H9 (cell line): ENCODE measurements around the gene SLC9A6. TPM values are rescaled to one million over a fixed set of nuclear protein-coding genes. Genes with fewer than 3 reads are reported as not detected.

Source experiments
- DNase-seq: peaks from one replicate; pipeline ENCODE4 v3.0.0-alpha.2; 2017
- H2AFZ ChIP-seq: one replicate; pipeline ENCODE4 v1.6.1; 2013; ENCODE audit warnings: mild to moderate bottlenecking, low read length, control low read depth, moderate library complexity
- H2AK5ac ChIP-seq: 2 replicates; pipeline ENCODE4 v1.6.1; 2013; ENCODE audit warnings: low read length, control low read depth, mixed read lengths; ENCODE audit not compliant: insufficient read length
- H2BK120ac ChIP-seq: one replicate; pipeline ENCODE4 v1.6.1; 2013; ENCODE audit warnings: low read depth, mild to moderate bottlenecking, low read length, control low read depth, inconsistent platforms; ENCODE audit not compliant: poor library complexity, severe bottlenecking
- H2BK12ac ChIP-seq: 2 replicates; pipeline ENCODE4 v1.6.1; 2013; ENCODE audit warnings: low read length, control low read depth, mixed read lengths, low read depth; ENCODE audit not compliant: insufficient read length
- H2BK15ac ChIP-seq: 2 replicates; pipeline ENCODE4 v1.6.1; 2013; ENCODE audit warnings: low read depth, low read length, control low read depth
- H2BK20ac ChIP-seq: one replicate; pipeline ENCODE4 v1.6.1; 2013; ENCODE audit warnings: low read depth, mild to moderate bottlenecking, low read length, control low read depth, inconsistent platforms; ENCODE audit not compliant: poor library complexity, severe bottlenecking
- H2BK5ac ChIP-seq: 2 replicates; pipeline ENCODE4 v1.6.1; 2013; ENCODE audit warnings: low read length, control low read depth, mixed read lengths; ENCODE audit not compliant: insufficient read length
- H3K14ac ChIP-seq: 2 replicates; pipeline ENCODE4 v1.6.1; 2013; ENCODE audit warnings: low read length, control low read depth; ENCODE audit not compliant: insufficient read depth
- H3K18ac ChIP-seq: 2 replicates; pipeline ENCODE4 v1.6.1; 2013; ENCODE audit warnings: low read depth, mild to moderate bottlenecking, mixed read lengths, low read length, control low read depth; ENCODE audit not compliant: insufficient read length
- H3K23ac ChIP-seq: 2 replicates; pipeline ENCODE4 v1.6.1; 2013; ENCODE audit warnings: low read length, control low read depth, mixed read lengths, low read depth; ENCODE audit not compliant: insufficient read length
- H3K23me2 ChIP-seq: 2 replicates; pipeline ENCODE4 v1.6.1; 2013; ENCODE audit warnings: low read depth, mild to moderate bottlenecking, mixed read lengths, low read length, control low read depth; ENCODE audit not compliant: insufficient read length, poor library complexity, severe bottlenecking
- H3K27ac ChIP-seq: 2 replicates; pipeline ENCODE4 v1.5.1; 2013; ENCODE audit warnings: low read length, control low read depth, mixed read lengths, low read depth; ENCODE audit not compliant: insufficient read length
- H3K27me3 ChIP-seq: 2 replicates; pipeline ENCODE4 v1.6.1; 2013; ENCODE audit warnings: low read length, control low read depth, inconsistent platforms; ENCODE audit not compliant: insufficient read depth
- H3K4ac ChIP-seq: 2 replicates; pipeline ENCODE4 v1.6.1; 2013; ENCODE audit warnings: low read depth, mild to moderate bottlenecking, control low read depth, inconsistent platforms, low read length, moderate library complexity
- H3K4me1 ChIP-seq: 2 replicates; pipeline ENCODE4 v1.6.1; 2013; ENCODE audit warnings: low read length, control low read depth, inconsistent platforms; ENCODE audit not compliant: insufficient read depth
- H3K4me2 ChIP-seq: 2 replicates; pipeline ENCODE4 v1.6.1; 2013; ENCODE audit warnings: low read length, control low read depth, mixed read lengths; ENCODE audit not compliant: insufficient read length, insufficient read depth
- H3K56ac ChIP-seq: 2 replicates; pipeline ENCODE4 v1.6.1; 2013; ENCODE audit warnings: low read depth, mild to moderate bottlenecking, mixed read lengths, low read length, control low read depth; ENCODE audit not compliant: insufficient read length
- H3K79me1 ChIP-seq: 2 replicates; pipeline ENCODE4 v1.6.1; 2013; ENCODE audit warnings: low read depth, mild to moderate bottlenecking, moderate library complexity, low read length, control low read depth, inconsistent platforms; ENCODE audit not compliant: insufficient read depth, poor library complexity, severe bottlenecking
- H3K79me2 ChIP-seq: 2 replicates; pipeline ENCODE4 v1.6.1; 2013; ENCODE audit warnings: low read length, control low read depth, inconsistent platforms; ENCODE audit not compliant: insufficient read depth
- H3K9ac ChIP-seq: 2 replicates; pipeline ENCODE4 v1.6.1; 2013; ENCODE audit warnings: low read length, control low read depth, mixed read lengths; ENCODE audit not compliant: insufficient read length; ENCODE audit errors: extremely low read depth
- H3K9me3 ChIP-seq: one replicate; pipeline ENCODE4 v1.6.1; 2013; ENCODE audit warnings: low read depth, low read length, inconsistent platforms; ENCODE audit not compliant: control insufficient read depth
- H3T11ph ChIP-seq: one replicate; pipeline ENCODE4 v1.6.1; 2013; ENCODE audit warnings: mild to moderate bottlenecking, low read length, control low read depth, inconsistent platforms
- H4K20me1 ChIP-seq: one replicate; pipeline ENCODE4 v1.6.1; 2013; ENCODE audit not compliant: control insufficient read depth, insufficient read length, insufficient read depth
- H4K5ac ChIP-seq: 2 replicates; pipeline ENCODE4 v1.6.1; 2013; ENCODE audit warnings: low read depth, mild to moderate bottlenecking, mixed read lengths, low read length, control low read depth; ENCODE audit not compliant: insufficient read length
- H4K8ac ChIP-seq: replicated peaks from 2 replicates; pipeline ENCODE4 v1.6.1; 2013; ENCODE audit warnings: low read length, control low read depth, mixed read lengths, low read depth; ENCODE audit not compliant: insufficient read length
- H4K91ac ChIP-seq: 2 replicates; pipeline ENCODE4 v1.6.1; 2013; ENCODE audit warnings: low read depth, mild to moderate bottlenecking, moderate library complexity, mixed read lengths, low read length, control low read depth; ENCODE audit not compliant: insufficient read length
- H3K27ac Mint-ChIP-seq, 3 experiments: 2 replicates in 2 of 3; 3 replicates in 1 of 3; pipeline ENCODE4 v1.8.0; 2020 to 2021; ENCODE audit warnings: mixed read lengths in 3 of 3, mild to moderate bottlenecking in 1 of 3, moderate library complexity in 1 of 3
- H3K27me3 Mint-ChIP-seq: 2 replicates; pipeline ENCODE4 v1.8.0; 2021; ENCODE audit warnings: low read depth, mild to moderate bottlenecking, moderate library complexity, mixed read lengths
- H3K36me3 Mint-ChIP-seq, 3 experiments: 2 replicates in 2 of 3; 3 replicates in 1 of 3; pipeline ENCODE4 v1.8.0; 2020 to 2021; ENCODE audit warnings: low read depth in 3 of 3, mixed read lengths in 3 of 3; ENCODE audit not compliant: insufficient read depth in 1 of 3
- H3K4me1 Mint-ChIP-seq, 2 experiments: 2 replicates each; pipeline ENCODE4 v1.8.0; 2020; ENCODE audit warnings: mixed read lengths in 2 of 2
- H3K4me3 Mint-ChIP-seq, 2 experiments: 2 replicates in 1 of 2; 3 replicates in 1 of 2; pipeline ENCODE4 v1.8.0; 2020 to 2021; ENCODE audit warnings: mild to moderate bottlenecking in 2 of 2, mixed read lengths in 2 of 2, moderate library complexity in 1 of 2
- H3K9me3 Mint-ChIP-seq, 2 experiments: 2 replicates in 1 of 2; 3 replicates in 1 of 2; pipeline ENCODE4 v1.8.0; 2020; ENCODE audit warnings: mild to moderate bottlenecking in 2 of 2, mixed read lengths in 2 of 2, moderate library complexity in 1 of 2
- WGBS: extraction: QIAGEN DNeasy Blood & Tissue Kit; methylation state at CpG from one replicate; pipeline ENCODE4 v1.1.7; 2013; ENCODE audit warnings: missing lambda C conversion rate, low lambda C conversion rate, mixed read lengths; ENCODE audit not compliant: insufficient read length; ENCODE audit errors: extremely low coverage; 5-methylcytosine and 5-hydroxymethylcytosine counted together
- total RNA-seq: library from RNA; stranded (reverse); gene quantifications from 2 replicates; pipeline ENCODE4 v1.2.1, GENCODE V29; 2021
- TF ChIP-seq, protein P1 (sequence below): fragments of 200-600 bp; sonication (generic); conservative IDR thresholded peaks from 3 replicates; pipeline ENCODE4 v1.8.0; 2021; ENCODE audit warnings: antibody characterized with exemption, mild to moderate bottlenecking

The SLC9A6 gene
- total RNA-seq, 1 experiment from 2014 or later: 12.3 TPM

DNA sequence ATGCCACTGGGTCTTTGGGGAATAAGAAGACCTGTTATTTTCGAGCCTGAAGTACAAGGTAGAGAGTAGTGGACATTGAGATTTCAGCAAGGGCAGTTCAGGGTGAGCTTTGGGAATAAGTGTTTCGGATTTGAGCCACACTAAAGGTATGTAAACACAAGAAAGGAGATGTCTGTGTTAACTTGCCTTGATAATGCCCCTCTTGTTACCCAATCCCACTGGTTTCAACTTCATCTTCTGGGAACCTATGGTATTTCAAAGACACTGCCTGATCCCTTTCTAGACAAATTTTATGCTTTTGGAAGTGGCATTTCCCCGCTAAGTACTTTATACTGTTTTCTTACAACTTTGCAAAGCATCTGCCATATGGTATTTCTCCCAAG, 79.4 kb downstream of the SLC9A6 start:
- Mint-ChIP-seq H3K36me3 (peaks cover 0 to 2% (median 0%) of the 10 kb centered on the region in 3 experiments; a peak in 3 of 7 replicates), H3K27me3 (peaks cover 6% of the 10 kb centered on the region; the same call in 1 of the 2 replicates), H3K4me1 (no peaks in the 10 kb centered on the region), H3K9me3 (peaks cover 60 to 71% of the 10 kb centered on the region in 2 experiments), H3K4me3 (no peak overlapping the region), H3K27ac (no peak overlapping the region)
- WGBS: no CpG with 5 or more reads among the region's 3 CpGs
- Histone ChIP-seq H4K8ac (no peak overlapping the region), H2BK15ac (no peak overlapping the region), H3K9ac (no peak overlapping the region), H2BK5ac (no peak overlapping the region), H2BK120ac (no peak overlapping the region), H4K20me1 (no peaks in the 10 kb centered on the region), H3K27ac (no peak overlapping the region), H3K23ac (no peak overlapping the region), H3K79me2 (no peaks in the 10 kb centered on the region), H4K5ac (no peak overlapping the region), H2BK20ac (no peak overlapping the region), H3K4ac (no peak overlapping the region), H3K18ac (no peak overlapping the region), H3K27me3 (no peaks in the 10 kb centered on the region), H2BK12ac (no peak overlapping the region), H3K4me2 (no peak overlapping the region), H3K23me2 (no peaks in the 10 kb centered on the region), H4K91ac (no peak overlapping the region), H3K79me1 (no peaks in the 10 kb centered on the region), H3K56ac (no peak overlapping the region), H3K4me1 (no peaks in the 10 kb centered on the region), H2AFZ (no peak overlapping the region), H3K14ac (no peak overlapping the region), H2AK5ac (no peak overlapping the region), H3T11ph (no peak overlapping the region), H3K9me3 (peaks cover 75% of the 10 kb centered on the region)
- DNase-seq: no peak
- TF ChIP-seq, protein P1, sequence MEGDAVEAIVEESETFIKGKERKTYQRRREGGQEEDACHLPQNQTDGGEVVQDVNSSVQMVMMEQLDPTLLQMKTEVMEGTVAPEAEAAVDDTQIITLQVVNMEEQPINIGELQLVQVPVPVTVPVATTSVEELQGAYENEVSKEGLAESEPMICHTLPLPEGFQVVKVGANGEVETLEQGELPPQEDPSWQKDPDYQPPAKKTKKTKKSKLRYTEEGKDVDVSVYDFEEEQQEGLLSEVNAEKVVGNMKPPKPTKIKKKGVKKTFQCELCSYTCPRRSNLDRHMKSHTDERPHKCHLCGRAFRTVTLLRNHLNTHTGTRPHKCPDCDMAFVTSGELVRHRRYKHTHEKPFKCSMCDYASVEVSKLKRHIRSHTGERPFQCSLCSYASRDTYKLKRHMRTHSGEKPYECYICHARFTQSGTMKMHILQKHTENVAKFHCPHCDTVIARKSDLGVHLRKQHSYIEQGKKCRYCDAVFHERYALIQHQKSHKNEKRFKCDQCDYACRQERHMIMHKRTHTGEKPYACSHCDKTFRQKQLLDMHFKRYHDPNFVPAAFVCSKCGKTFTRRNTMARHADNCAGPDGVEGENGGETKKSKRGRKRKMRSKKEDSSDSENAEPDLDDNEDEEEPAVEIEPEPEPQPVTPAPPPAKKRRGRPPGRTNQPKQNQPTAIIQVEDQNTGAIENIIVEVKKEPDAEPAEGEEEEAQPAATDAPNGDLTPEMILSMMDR: no peak
